Measurements from ENCODE around the gene SLC9A9.

DNA sequence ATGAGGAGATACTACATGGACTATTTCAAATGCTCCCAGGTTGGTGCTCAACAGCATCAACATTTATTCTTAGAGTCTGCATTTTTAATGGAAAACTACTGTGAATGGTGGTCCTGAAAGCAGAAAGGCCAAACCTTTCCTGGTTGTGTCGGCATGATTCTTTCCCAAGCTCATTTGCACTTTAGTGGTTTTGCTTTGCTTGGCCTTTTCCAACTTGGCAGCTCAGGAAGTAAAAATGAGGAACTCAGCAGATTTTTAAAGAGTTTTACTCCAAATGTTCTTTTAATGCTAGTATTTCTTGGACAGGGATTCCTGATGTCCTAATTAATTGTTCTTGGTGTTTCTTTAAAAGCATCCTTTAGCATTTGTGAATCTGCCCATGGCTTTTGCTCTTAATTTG lies 197.4 kb downstream of the SLC9A9 start:
- TF ChIP-seq, protein P1, sequence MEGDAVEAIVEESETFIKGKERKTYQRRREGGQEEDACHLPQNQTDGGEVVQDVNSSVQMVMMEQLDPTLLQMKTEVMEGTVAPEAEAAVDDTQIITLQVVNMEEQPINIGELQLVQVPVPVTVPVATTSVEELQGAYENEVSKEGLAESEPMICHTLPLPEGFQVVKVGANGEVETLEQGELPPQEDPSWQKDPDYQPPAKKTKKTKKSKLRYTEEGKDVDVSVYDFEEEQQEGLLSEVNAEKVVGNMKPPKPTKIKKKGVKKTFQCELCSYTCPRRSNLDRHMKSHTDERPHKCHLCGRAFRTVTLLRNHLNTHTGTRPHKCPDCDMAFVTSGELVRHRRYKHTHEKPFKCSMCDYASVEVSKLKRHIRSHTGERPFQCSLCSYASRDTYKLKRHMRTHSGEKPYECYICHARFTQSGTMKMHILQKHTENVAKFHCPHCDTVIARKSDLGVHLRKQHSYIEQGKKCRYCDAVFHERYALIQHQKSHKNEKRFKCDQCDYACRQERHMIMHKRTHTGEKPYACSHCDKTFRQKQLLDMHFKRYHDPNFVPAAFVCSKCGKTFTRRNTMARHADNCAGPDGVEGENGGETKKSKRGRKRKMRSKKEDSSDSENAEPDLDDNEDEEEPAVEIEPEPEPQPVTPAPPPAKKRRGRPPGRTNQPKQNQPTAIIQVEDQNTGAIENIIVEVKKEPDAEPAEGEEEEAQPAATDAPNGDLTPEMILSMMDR (IDR thresholded peaks at IDR 0.05) = no peak
- TF ChIP-seq POLR2AphosphoS5 (IDR thresholded peaks at IDR 0.05) (no peak), POLR2A (IDR thresholded peaks at IDR 0.05) (no peak)

All from transverse colon (tissue), 4 donors.